Suppressor macrophage (primary cell): Measurements from ENCODE around the gene NOXA1.
A peak's percentile ranks its signal among the peaks of the same experiment; 100 is the strongest.

Experiments
- DNase-seq, 4 experiments: peaks; one replicate each; pipeline ENCODE4 v3.0.0-alpha.2; 2020 to 2022

Gene NOXA1

DNA sequence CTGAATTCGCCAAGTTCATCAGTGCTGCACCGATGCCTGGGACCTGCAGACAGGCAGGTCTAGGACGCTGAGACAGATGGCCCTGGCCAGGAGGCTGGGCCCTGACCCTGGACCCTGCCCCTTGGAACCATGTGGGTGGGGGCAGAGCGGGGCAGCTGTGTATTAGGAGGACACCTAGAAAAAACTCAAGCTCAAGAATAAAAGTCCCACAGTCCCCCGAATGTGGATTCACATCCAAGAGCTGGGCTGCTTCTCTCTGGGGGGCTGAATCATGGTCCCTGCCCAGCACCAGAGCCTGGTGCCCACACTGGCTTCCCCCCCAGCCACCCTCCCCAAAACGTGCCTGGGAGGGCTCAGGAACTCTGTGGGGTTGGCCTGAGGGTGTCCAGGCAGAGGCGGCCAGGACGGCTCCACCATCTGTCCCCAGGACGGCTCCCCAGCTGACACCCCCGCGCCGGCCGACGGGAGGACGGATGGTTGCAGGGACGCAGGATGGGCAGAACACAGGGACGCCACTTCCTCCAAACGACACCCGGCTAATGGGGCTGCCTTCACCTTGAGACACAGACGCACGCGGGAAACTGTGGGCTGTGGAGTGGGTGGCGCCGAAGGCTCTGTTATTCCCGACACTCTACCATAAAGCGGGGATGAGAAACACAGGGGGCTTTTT lies 35.2 kb upstream of the NOXA1 start:
- DNase-seq, result no peak

DNA sequence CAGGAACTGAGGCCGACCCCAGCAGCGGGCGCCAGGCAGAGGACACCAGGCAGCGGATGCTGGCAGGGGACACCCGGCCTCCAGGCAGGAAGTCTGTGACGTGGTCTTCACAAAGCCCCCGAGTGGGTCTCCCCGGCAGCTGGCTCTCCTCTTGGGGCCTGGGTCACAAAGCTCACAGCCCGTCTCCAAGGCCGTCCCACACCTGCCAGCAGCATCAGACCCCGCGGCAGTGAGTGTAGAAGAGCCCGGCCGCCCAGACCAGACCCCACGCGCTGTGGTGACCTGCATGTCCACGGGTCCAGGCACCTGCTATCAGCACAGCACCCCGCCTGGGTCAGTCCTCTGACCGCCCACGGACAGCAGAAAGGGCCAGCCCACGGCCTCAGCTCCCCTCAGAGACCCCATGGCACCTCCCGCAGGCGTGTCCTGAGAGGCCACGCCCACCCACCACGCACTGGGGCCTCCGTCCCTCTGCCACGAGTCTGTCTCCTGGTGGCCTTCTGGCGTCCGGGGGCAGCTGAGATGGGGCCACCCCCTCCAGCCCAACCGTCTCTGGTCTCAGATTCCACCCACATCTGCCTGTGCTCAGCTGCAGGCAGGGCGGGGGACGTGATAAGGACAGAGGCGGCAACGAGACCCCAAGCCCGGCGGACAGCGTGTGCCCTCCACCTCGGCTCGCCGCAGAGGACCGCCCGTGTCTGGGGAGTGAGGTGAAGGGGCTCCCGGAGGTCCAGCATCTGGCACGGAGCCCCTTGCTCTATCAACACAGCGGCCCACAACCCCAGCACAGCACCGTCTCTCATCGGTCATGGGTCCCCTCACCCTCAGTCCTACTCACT lies 34.4 kb upstream of the NOXA1 start:
- DNase-seq, result no peak

DNA sequence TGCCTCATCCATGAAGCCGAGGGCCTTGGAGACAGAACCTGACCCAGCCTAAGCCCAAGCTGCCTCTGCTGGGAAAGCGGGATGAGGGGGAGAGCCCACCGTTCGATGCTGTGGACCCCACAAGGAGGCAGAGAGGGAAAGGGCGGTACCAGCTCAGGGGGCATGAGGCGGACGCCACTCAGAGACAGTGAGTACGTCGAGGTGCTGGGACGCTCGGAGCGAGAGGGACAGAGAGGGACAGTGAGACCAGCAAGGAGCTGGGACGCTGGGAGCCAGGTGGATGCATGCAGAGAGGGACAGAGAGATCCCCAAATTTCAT lies 33.8 kb upstream of the NOXA1 start:
- no peak for DNase-seq

DNA sequence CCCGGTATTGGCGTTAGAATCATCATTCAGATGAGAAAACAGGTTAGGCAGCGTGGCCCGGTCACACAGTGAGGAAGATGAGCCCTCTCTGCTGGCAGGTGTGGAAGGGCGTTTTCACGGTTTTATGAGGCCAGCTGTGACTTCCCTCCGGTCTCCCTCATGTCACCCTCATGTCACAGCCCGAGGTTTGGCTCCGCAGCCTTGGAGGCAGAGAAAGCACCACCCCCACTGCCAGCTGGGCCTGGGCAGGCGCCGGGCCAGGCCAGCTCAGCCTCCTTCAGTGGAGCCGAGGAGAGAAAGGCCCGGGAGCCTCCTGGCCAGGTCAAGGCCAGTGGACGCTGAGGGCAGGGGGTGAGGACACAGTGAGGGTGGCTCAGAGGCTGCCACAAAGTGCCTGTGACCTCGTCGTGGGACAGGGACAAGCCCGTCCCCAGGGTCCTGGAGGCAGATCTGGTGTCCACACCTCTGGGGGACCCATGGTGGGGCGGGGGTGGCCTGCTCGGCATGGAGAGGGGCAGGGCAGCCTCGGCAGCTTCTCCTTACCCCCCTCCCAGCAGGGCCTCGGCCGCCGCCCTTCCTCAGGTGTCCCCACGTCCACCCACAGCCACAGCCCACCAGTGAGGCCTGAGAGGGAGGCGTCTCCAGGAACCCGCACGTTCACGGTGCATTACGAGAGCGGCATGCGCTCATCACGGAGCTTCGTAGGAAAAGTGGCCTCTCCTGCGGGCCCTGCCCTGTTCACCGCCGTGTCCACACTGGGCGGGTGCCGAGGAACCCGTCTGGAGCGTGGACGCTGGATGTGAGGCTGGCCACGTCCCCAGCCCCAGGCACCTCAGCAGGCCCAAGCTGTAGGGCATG lies 32.4 kb upstream of the NOXA1 start:
- DNase-seq, result no peak

DNA sequence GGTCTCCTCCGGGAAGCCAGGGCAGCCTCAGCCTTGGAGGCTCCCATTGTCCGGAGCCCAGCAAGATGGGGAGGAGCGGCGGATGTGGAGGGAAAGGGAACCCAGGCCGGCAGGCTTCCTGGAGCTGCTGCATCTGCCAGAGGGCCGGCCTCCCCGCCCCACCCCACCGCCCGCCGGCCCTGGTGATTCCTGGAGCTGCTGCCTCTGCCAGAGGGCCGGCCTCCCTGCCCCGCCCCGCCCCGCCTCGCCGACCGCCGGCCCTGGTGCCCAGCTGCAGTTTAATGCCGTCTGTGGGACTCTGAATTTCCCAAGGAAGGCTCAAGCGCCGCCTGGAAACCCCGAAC lies 31.8 kb upstream of the NOXA1 start:
- DNase-seq, result no peak

DNA sequence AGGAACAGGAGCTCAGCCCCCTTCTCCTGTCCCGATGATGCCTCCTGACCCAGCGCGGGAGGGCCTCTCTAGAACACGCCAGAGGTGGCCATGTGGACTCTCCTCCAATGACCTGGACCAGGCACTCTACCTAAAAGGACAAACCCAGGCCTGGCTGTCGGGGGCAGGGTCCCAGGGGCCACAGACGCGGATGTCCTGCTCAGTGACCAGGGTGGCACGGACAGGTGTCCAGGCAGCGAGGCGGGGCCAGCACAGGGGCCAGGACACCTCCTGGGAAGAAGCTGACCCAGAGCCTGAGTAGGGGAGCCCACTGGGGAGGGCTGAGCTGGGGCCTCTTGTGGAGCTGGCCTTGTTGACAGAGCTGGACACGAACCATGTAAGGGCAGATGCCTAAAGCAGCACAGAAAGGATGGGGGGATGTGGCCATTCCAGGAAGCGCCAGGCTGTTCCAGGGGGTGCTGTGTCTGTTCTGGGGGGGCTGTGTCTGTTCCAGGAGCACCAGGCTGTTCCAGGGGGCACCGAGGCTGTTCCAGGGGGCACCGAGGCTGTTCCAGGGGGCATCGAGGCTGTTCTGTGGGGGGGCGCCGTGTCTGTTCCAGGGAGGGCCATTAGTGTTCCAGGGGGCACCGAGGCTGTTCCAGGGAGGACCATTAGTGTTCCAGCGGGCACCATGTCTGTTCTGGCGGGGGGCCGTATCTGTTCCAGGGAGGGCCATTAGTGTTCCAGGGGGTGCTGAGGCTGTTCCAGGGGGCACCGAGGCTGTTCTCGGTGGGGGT lies 30.8 kb upstream of the NOXA1 start:
- DNase-seq, result no peak

DNA sequence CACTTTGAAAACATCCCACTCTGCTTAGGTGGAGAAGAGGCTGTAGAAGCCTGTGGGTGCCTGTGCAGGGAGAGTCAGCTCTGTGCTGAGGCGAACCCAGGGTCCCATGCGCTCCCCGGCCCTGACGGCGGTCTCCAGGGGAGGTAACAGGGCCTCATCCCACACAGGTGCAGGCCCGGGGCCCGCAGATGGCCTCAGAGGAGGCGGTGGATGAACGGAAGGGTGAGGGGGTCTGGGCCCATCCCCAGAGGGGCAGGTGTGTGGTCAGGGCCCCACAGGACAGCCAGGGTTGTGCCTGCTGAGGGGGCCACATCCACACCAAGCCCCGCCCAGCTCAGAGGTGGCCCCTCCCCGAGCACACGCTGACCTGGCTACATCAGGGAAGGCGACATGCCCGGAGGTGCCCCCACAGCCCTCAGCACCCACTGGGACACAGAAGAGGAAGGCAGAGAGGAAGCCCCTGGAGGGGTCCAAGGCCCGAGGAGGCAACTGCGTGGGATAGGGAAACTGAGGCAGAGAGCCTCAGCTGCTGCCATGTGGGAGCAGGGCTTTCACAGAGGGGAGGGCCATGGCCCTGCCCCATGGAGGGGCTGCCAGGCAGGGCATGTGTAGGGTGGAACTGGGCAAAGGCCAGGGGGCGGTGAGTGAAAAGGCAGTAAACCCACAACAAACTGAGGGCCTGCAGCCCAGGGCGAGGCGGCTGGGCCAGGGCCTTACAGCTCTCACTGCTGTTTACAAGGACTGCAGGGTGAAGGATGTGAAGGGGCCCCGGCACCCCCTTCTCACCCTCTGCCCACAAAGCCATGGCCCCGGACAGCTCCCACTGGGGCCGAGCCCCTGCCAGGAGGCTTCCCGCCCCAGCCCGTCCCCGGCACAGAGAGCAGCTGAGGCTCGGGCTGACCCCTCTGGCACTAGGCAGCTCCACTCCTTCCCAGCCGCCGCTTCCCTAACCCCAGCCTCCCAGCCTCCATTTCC lies 29.7 kb upstream of the NOXA1 start:
- no peak for DNase-seq

DNA sequence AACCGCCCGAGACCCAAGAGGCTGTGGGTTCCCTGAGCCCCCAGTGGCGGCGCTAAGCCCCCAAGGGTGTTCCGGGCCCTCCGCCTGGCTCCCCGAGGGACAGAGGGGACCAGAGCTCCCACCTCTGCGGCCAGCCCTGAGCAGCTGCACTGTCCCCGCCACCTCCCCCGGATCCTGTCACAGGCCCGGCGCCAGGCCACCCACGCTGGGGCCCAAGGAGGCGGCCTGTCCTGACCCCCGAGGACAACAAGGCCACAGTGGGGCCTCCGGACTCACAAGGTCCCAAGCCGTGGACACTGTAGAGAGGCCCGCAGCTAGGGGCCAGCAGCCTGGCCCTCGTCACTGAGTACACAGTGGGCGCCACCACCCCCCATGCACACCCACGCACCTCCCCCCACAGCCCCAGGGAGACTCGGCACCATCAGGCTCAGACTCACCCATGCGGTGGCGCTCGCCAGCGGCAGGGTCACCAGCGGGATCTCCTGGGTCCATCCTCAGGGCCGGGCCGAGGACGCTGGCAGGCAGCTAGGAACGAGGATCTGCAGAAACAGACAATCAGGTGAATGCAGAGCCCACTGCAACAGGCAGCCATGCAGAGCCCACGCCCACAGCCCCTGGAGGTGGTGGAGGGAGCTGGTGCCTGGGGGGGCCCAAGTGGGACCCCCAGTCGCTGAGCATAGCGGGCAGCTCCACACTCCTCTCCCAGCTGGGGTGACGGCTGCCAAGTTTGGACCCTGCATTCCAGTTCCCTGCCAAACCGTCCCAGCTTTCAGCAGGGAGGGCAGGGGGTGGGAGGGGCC lies 28.1 kb upstream of the NOXA1 start:
- DNase-seq, result no peak

DNA sequence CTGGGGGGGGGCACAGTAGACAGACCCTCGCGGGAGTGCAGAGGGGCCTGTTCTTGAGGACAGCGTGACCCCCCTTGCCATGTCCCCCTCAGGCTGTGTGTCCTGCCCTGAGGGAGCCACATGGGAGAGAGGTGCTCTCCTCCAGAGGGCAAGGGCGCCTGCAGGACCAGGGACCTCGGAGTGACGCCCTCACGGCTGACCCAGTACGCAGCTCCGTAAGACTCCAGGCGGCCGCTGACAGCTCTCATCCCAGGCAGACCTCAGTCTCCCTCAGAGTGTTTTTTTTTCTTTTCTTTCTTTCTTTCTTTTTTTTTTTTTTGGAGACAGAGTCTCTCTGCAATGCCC lies 27.6 kb upstream of the NOXA1 start:
- DNase-seq, result no peak

DNA sequence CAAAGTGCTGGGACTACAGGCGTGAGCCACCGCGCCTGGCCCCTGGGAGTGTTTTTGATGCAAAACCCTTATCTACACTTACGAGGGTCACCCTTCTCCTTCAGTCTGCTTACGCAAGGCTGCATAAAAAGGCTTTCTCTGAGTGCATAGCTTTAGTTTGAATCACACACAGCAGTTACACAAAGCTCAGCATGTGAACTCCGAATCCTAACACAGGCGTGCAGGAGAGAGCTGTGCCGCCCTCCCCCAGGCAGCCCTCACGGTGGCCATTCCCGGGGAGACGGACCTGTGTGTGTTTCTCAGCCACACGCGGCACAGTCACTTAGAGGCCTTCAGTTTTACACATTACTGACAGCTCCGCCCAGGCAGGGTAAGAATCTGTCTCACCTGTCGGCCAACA lies 27.0 kb upstream of the NOXA1 start:
- no peak for DNase-seq

DNA sequence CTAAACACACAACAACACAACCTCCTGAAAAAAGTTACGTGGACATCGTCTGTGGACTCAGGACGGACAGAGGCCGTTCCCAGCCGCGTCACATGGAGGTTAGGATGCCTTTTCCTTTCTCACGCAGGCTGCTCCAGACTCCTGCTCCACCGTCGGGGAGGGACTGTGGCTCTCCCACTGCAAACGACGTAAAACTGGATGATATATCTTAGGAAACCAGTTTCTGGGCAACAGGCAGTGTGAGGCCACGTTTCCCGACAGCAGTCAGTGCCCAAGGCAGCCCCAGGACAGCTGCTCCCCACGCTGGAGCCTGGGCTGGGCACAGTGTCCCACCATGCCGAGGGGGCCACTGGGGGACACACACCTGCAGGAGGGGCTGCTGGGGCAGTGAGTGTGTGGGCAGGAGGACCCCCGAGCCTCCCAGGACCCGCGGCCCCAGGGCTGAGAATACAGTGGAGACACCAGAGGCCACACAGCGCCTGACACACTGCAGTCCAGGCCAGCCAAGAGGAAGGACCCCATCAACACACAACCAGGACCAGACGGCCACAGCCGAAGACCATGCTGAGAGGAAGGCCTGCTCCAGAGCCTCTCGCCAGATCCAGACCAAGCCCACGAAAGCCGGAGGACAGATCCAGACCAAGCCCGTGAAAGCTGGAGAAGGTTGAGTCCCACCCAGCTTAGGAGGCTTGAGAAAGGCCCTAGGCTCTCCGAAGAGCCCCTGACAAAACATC lies 26.4 kb upstream of the NOXA1 start:
- no peak for DNase-seq

DNA sequence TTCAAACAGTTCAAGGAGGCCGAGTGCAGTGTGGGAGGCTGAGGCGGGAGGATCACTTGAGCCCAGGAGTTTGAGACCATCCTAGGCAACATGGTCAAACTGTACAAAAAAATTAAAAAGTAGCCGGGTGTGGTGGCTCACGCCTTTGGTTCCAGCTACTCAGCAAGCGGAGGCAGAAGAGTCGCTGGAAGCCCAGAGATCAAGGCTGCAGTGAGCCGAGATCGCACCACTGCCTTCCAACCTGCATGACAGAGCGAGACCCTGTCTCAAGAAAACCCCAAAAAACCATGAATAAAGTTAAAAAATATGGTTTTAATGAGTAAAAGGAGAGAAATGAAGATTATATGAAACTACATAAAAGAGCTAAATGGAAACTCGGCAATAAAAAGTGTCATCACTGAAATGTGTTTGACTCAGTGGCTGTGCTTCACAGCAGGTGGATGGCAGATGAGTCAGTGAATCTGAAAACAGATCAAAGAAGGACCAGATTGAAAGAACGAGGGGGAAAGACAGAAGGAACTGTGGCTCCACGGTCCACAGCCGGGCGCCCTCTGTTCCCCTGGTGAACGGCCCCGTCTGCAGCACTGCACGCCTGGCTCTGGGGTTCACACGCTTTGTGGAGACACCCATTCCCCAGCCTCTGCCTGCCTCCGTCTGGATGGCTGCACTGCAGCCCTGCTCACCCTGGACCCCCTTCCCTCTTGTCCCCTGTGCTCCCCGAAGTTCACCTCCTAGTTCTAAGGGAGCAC lies 25.3 kb upstream of the NOXA1 start:
- DNase-seq, result no peak

DNA sequence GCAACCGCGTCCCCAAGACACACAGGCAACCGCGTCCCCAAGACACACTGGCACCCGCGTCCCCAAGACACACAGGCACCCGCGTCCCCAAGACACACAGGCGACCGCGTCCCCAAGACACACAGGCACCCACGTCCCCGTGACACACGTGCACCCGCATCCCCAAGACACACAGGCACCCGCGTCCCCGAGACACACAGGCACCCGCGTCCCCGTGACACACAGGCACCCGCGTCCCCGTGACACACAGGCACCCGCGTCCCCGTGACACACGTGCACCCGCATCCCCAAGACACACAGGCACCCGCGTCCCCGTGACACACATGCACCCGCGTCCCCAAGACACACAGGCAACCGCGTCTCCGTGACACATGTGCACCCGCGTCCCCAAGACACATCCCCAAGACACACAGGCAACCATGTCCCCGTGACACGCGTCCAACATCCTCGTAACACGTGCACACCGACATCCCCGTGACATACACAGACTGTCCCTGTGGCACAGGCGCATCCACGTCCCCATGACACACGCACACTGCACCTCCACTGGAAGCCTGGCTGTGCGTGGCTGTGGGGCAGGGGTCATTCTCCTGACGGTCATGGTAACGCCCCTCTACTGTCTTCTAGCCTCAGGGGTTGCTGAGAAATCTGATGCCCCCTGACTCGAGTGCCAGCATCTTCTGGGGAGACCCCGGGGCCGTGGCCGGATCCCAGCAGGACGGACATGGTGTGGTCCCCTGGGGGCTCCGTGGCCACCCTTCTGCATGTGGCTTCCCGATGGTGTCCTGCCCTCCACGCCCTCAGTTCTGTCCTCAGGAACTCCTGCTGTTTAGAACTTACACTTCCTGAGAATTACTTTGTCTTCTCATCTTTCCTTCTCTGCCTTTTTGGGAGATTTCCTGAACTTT lies 24.4 kb upstream of the NOXA1 start:
- no peak for DNase-seq

DNA sequence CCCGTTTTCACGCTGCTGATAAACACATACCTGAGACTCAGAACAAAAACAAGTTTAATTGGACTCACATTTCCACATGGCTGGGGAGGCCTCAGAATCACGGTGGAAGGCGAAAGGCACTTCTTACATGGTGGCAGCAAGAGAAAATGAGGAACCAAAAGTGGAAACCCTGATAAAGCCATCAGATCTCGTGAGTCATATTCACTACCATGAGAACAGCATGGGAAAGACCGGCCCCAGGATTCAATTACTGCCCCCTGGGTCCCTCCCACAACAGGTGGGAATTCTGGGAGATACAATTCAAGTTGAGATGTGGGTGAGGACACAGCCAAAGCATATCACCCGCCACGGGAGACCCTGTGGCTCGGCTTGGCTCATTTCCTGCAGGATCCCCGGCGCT lies 20.4 kb upstream of the NOXA1 start:
- peak; percentile 21 to 55 (median 36) for DNase-seq

DNA sequence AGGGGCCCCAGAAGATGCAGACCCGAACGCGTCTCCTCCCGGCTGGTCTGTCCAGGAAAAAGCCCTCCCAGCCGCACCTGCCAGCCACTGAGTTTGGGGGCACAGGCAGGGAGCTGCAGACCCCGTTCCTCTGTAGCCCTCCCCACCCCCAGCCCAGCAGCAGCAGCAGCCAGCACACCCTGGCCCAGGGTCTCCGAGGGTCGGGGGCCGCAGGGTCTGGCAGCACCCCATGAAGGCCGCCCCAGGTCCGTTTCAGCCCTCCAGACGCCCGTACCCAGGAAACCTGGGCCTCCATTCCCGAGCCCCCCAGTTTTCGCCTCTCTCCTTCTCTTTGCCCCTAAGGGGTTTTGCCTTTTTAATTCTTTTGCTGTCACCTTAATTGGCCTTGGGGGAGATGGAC lies 19.9 kb upstream of the NOXA1 start:
- DNase-seq, result no peak

DNA sequence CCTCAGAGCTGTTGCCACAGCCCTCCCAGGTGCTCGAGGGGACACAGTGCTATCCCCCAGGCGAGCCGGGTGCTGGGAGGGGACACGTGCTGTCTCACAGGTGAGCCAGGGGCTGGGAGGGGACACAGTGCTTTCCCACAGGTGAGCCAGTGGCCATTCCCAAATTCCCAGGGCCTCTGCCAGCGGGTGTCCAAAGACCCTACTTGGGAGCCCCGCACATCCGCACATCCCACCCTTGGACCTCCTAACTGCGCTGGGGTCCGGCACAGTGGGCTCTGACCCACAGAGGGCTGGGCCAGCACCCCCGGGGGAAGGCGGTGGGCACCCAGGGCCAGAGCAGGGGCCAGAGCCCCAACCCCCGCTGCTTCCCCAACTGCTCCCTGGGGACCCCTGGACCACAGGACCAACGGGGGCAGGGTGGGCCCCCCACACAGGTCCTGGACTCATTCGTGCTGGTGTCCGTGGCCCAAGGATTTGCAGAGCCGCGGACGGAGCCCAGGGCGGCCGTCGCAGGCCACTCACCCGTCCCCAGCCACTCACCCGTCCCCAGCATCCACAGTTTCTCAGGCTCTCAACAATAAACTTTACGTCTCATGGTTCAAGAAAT lies 18.1 kb upstream of the NOXA1 start:
- no peak for DNase-seq

DNA sequence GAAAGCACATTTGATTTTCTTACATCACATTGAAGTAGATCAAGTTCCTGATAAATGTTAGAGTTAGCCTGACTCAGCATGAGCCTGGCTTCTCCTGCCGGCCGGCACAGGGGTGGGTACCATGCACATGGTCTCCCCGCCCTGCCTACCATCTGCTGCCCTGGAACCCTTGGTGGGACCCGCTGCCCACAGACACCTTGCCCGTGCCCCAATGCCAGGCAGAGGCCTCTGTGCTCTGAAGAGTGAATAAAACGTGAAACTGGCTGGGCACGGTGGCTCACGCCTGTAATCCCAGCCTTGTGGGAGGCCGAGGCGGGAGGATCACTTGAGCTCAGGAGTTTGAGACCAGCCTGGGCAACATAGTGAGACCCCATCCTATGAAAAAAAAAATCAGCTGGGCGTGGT lies 17.5 kb upstream of the NOXA1 start:
- peak in 3 of 4 experiments; percentile 22 to 53 (median 41) for DNase-seq
